ACHN (cell line): ENCODE data around the gene PES1.
A peak's percentile ranks its signal among the peaks of the same experiment; 100 is the strongest.
"Not testable (repeated sequence)": the region's sequence is repeated elsewhere in the genome, so short reads cannot be mapped to it uniquely, and the experiment has no call there.

ENCODE experiments used
- DNase-seq: peaks from one replicate; pipeline ENCODE4 v3.0.0-alpha.2; 2015
- in situ Hi-C: cut with HindIII; loops from 2 replicates; pipeline ENCODE4 v1.10.0; 2017; ENCODE audit warnings: low sequenced_read_pairs, low pct_ligation_motif_present, low pct_unique_long_range_greater_than_20kb

Gene PES1

DNA sequence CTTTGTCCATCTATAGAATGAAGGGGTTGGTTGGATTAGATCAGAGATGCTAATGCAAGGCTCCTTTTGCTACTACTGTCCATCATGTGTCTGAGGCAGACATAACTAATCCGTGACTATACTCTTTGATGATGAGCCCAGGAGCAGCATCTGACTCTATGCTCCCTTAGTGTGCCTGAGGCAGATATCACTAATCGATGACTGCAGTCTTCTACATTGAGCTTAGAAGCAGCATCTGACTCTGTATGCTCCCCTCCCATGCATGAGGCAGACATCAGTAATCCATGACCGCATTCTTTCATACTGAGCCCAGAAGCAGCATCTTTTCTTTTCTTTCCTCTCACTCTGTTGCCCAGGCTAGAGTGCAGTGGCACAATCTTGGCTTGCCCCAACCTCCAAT, 19.5 kb upstream of the PES1 start:
- in situ Hi-C loops, result no loop called here
- no peak for DNase-seq

DNA sequence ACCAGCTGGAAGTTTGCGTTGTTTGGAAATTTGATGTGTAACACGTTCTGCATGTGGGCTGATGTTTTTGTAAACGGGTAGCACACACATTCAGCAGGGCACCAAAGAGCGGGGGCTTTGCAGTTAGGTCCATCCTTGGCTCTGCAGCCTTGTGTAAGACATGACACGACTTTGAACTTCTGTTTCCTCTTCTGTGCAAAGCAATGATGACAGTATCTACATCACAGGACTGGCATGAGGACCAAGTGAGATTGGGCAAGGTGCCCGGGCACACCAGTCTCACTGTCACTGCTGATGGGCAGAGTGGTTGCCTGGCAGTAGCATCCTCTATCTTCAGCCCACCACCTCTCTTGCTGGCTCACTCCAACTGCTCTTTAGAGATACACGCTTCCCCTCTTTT, 18.6 kb upstream of the PES1 start:
- DNase-seq, result no peak
- in situ Hi-C loops, result no loop called here

DNA sequence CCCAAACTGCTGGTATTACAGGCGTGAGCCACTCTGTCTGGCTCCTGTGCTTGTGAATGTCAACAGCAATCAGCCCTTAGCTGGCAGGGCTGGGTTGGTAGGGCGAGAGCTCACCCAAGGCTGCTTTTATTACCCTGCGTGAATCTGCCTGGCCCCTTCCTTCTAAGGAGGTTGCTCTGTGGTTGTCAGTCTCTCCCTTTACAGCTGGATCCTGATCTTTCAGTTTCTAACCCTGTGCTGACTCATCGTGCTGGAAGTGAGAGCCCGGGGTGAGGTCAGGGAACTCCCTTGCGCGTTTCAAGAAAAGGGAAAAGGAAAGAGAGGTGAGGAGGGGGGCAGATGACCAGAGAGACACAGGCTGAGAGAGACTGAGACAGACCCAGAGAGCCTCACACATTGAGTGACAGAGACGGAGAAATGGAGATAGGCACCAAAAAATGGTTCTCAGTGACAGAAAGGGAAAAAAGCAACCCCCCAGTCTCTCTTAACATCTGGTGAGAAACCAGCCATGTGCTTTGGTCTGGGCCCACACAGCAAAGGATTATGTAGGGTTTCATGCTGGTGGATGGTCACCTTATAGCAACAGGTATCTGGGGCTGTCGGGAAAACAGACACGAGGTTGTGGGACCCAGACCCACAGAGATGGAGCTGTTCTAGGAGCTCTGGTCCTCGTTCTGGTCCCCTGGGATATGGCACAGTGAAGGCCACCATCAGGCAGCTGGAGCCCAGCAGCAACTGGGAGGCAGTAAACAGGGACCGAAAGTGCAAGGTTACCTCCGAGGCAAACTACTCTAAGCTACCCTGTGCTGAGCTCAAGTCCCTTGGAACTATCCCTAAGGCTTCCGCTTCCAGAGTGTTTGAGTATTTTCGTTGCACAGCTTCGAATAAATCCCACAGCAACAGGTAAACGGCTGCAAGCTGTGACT, 17.8 kb upstream of the PES1 start:
- in situ Hi-C loops, result no loop called here
- DNase-seq, result peak; percentile 80

DNA sequence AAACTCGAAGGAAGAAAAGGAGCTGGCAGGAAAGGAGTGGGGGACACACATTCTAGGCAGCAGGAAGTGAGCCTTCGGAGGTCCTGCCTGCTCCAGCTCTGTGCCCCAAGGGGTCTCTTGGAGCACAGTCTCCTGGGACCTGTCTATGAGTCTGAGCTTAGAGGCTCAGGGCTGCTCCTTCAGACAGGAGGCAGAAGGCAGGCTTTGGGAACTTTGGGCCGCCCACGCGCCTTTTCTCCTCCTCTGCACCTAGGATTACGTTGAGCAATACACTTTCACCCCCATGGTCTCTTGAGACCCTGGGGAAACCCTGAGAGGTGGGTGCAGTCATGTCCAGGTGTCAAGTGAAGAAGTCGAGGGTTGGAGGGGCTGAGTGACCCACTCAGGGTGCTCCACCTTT, 16.2 kb upstream of the PES1 start:
- in situ Hi-C loops, result no loop called here
- no peak for DNase-seq

DNA sequence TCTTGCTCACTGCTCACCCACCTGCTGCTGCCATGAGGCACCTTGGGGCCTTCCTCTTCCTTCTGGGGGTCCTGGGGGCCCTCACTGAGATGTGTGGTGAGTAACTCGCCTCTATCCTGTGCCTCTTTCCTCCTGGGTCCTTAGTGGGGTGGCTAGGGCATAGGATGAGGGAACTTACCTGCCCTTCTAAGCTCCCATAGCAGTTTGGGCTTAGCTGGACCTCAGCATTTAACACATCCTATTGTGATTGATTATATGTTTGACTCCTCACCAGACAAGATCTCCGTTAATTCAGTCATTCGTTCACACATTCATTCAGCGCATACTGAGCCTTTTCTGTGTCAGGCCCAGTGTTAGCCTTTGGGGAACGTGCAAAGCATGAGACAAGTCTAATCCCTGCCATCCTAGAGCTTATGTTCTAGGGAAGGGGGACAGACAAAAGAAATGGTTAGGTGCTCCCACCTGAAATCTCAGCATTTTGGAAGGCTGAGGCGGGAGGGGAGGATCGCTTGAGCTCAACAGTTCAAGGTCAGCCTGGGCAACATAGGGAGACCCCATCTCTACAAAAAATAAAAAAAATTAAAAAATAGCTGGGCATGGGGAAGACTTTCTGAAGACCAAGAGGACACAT, 15.7 kb upstream of the PES1 start:
- in situ Hi-C loops, result no loop called here
- DNase-seq, result no peak

DNA sequence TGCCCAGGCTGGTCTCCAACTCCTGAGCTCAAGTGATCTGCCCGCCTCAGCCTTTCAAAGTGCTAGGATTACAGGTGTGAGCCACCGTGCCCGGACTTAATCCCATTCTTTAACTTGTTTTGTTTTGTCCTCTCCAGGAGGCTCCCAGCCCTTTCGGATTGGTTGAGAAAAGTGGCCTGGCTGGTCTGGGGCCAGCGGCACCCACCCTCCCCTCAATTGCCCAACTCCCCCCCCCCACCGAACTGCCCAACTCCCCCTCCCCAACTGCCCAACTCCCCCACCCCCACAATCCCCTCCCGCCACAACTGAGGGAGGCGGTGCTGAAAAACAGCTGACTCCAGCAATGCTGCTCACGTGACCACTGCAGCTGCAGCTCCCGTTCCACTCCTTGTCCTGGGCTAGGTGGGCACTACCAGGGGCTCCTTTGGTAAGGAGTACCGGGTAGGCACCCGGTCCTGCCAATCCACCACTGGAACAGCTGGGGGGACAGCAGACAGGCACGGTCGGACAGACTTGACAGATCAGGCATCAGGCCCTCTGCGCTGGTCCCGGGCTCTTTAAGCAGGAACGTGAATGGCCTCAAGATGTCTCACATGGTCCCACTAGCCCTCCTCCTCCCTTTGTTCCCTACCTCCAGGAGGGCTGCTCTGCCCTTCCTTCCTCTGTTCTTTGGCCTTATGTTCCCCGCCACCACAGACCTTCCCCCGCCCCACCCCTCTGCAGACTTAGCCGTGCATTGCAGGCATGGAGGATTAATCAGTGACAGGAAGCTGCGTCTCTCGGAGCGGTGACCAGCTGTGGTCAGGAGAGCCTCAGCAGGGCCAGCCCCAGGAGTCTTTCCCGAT, 15.0 kb upstream of the PES1 start, which contains the start of gene TCN2:
TSS of gene TCN2 (plus strand) at position 720 of the 845 bp plus-strand sequence. CDS start 158 bp downstream, outside the sequence.
- peak; percentile 87 for DNase-seq
- in situ Hi-C loops, result no loop called here

DNA sequence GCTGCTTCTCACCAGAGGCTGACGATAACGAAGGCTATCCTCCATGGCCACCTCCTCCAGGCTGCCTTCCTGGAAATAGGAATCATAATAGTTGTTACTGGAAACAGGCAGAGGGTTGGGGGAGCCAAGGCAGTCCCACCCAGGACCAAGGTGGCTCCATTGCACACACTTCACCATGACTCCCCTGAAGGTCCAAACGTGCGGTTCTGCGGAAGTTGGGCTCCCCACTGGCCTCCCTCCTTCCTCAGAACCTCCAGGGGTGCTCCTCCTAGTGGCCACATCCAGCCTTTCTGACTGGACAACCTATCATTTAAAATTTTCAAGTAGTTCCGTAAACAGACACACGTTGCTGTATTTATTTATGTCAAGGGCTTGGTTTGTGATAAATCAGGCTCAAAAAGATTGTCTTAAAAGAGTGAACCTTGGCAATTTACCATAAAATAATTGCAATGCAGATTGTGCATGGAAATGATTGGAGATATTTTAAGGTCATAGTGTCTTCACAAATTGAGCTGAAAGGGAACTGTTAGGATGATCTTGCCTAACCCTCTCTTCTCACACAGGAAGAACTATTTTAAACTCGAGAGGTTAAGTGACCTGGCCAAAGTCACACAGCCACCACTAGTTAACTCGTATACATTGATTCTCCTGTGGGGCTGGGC, 13.9 kb upstream of the PES1 start:
- in situ Hi-C loops, result no loop called here
- peak; percentile 65 for DNase-seq

DNA sequence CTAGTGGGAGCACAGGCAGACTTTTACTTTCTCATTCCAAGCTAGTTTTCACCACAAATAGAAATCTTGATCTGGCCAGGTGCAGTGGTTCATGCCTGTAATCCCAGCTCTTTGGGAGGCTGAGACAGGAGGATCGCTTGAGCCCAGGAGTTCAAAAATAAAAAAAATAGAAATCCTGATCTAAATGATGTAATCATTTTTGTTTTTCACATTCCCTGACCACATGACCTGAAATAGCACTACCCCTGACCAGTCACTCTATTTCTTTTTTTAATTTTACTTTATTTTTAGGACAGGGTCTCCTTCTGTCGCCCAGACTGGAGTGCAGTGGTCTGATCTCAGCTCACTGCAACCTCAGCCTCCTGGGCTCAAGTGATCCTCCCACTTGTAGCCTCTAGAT, 13.0 kb upstream of the PES1 start:
- in situ Hi-C loops, result no loop called here
- no peak for DNase-seq

DNA sequence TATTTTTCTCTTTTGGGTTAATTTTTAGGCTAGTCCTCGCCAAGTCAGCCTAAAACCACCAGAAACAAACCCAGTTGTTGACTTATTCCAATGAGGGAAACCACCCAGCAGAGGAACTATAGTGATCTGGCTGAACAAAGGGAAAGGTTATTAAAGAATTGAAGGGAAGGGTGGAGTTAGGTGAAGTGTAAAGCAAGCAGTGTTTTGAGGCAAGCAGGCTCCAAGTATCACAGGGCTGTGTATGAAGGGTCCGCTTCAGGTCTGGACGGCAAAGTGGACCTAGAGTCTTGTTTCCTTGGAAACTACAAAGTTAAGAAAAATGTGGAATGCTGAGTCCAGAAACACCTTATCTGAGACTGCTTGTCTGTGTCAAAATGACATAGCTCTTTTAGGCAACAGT, 12.1 kb upstream of the PES1 start:
- DNase-seq, result no peak
- in situ Hi-C loops, result no loop called here

DNA sequence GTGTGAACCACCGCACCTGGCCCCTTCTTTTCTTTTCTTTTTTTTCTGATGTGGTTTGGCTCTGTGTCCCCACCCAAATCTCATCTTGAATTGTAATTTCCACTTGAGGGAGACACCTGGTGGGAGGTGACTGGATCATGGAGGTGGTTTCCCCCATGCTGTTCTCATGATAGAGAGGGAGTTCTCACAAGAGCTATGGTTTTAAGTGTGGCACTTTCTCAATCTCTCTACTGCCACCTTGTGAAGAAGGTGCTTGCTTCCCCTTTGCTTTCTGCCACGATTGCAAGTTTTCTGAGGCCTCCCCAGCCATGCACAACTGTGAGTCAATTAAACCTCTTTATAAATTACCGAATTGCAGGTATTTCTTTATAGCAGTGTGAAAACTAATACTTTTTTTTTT, 10.3 kb upstream of the PES1 start:
- in situ Hi-C loops, result no loop called here
- peak; percentile 55 for DNase-seq

DNA sequence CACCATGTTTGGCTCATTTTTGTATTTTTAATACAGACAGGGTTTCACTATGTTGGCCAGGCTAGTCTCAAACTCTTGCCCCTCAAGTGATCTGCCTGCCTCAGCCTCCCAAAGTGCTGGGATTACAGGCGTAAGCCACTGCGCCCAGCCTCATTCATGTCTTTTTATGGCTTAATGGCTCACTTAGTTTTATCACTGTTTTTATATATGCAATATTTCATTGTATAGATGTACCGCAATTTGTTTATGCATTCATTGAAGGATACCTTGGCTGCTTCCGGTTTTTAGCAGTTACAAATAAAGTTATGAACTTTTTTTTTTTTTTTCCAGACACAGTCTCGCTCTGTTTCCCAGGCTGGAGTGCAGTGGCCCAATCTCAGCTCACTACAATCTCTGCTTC, 9.8 kb upstream of the PES1 start:
- in situ Hi-C loops, result no loop called here
- DNase-seq, result no peak

DNA sequence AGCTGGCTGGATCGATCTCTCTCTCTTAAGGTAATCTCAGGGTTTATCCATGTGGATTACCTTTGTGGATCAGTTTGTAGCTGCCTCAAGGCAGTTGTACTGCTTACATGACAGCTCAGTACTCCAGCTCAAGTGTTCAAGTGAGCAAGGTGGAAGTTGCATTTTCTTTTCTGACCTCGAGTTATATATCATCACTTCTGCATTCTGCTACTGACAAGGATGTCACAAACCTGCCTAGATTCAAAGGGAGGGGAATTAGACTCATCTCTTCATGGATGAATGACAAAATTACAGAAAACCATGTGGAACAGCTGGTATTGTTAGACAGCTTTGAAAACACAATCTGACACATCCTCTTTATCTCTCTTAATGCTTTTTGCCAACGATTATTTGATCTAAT, 9.2 kb upstream of the PES1 start:
- no peak for DNase-seq
- in situ Hi-C loops, result no loop called here

DNA sequence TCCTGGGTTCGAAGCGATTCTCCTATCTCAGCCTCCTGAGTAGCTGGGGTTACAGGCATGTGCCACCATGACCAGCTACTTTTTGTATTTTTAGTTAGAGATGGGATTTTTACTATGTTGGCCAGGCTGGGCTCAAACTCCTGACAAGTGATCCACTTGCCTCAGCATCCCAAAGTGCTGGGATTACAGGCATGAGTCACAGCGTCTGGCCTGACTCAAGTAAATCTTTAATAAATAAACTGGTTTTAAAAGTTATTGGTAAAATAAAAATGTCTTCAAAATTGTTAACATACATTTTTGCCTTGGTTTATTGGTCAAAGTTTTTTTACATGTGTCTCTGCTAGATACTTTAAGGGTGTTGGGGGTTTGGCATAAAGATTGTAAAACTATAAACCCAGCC, 7.3 kb upstream of the PES1 start:
- in situ Hi-C loops, result no loop called here
- DNase-seq, result no peak

DNA sequence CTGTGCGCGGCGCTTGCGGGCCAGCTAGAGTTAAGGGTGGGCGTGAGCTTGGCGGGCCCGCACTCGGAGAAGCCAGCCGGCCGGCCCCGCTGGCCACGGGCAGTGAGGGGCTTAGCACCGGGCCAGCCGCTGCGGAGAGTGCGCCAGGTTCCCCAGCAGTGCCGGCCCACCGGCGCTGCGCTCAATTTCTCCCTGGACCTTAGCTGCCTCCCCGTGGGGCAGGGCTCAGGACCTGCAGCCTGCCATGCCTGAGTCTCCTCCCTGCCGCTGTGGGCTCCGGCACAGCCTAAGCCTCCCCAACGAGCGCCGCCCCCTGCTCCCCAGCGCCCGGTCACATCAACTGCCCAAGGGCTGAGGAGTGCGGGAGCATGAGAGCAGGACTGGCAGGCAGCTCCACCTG, 5.2 kb upstream of the PES1 start:
- in situ Hi-C loops, result no loop called here
- DNase-seq, result no peak

DNA sequence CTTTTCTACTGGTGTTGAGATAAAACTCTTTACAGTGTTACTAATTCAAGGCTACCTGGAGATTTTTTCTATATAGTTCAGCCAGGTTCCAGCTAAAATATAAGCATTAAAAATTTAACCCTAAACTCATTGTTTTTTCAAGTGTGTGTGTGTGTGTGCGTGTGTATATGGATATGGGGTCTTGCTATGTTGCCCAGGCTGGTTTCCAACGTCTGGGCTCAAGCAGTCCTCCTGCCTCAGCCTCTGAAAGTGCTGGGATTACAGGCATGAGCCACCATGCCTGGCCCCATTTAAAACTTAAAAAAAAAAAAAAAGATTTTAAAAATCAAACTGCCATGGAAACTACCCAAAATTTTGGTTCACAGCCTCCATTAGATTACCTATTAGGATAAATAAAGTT, 4.5 kb upstream of the PES1 start:
- DNase-seq, result no peak
- in situ Hi-C loops, result no loop called here

DNA sequence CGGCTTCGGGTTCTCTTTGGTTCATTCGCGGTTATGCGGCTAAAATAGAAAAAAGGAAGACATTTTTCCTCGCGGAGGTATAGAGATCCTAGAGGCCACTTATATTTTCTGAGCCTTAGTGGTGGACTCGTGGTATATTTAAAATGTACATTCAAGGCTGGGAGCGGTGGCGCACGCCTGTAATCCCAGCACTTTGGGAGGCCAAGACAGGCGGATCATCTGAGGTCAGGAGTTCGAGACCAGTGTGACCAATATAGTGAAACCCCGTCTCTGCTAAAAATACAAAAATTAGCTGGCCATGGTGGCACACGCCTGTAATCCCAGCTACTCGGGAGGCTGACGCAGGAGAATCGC, 627 bp upstream of the PES1 start:
- DNase-seq, in situ Hi-C loops: not testable (repeated sequence)

DNA sequence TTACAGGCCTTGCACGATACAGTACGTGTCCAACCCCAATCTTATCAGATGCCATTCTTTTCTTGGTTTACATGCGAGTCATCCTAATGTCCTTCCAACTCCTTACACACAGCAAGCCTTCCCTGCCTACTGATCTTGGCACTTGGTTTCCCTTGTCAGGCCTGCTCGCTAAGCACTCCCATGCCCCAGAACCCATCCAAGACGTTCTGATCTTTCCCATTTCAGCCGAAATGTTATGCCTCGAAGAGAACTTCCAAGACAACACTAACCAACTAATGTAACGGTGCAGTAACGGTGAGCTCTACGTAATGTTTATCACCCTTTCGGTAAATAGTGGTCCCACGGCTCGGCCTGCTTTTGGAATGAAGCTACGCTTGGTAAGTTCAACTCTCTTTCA, 521 bp downstream of the PES1 start:
- DNase-seq, result peak; percentile 11
- in situ Hi-C loops, result no loop called here

DNA sequence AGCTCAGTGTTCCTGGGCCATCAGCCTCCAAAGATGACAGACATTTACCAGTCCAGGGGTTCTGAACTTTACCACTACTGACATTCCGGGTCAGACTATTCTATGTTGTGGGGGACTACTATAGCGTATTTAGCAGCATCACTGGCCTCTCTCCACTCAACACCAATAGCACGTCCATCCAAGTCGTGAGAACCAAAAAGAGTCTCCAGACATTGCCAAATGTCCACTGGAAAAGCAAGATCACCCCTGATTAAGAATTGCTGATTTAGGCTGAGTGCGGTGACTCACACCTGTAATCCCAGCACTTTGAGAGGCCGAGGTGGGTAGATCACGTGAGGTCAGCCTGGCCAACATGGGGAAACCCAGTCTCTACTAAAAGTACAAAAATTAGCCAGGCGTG, 5.3 kb downstream of the PES1 start:
- DNase-seq, result no peak
- in situ Hi-C loops, result no loop called here

DNA sequence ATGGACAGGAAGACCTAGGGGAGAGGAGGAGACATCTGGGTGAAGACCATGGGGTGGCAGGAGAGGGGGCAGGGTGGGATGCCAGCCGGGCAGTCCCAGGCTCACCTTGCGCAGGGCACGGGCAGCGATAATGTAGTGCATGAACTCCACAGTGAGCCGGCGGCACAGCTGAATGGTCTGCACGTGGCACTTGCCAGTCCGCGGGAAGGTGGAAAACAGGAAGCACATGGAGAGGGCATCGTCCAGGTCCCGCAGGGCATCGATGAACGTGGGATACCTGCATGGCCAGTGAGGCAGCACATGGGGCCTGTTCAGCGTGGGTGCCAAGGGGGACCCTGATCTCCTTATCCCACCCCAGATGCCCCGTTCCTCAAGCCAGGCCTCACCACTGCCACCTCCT, 7.3 kb downstream of the PES1 start:
- in situ Hi-C loops, result no loop called here
- DNase-seq, result no peak
